PC-9 (cell line): ENCODE measurements around the gene DSC1. TPM values are rescaled to one million over a fixed set of nuclear protein-coding genes. Genes with fewer than 3 reads are reported as not detected.

Experiments
- BruUV-seq: library from RNA; stranded (reverse); fragments of 400-500 nt; replicated peaks from 2 replicates; lab custom pipeline; 2021; lab: Mats Ljungman, UMichigan
- CTCF ChIA-PET: fragments of 300-600 bp; sonication (Branson Sonifier 250); formaldehyde crosslinking; loops from one replicate; lab custom pipeline; 2022; ENCODE audit warnings: antibody characterized with exemption; lab: Charles Lee
- POLR2A ChIA-PET: fragments of 300-600 bp; sonication (Branson Sonifier 250); formaldehyde crosslinking; loops from one replicate; lab custom pipeline; 2022; ENCODE audit warnings: antibody characterized with exemption; ENCODE audit not compliant: unreplicated experiment; lab: Charles Lee
- DNase-seq, 2 experiments: peaks; one replicate each; pipeline versions ENCODE4 v3.0.0 to v3.0.0-alpha.2; 2015 to 2022; ENCODE audit warnings: mixed read lengths in 1 of 2
- H2AFZ ChIP-seq: fragments of 200-600 bp; sonication (generic); 2 replicates; pipeline ENCODE4 v1.8.1; 2017; ENCODE audit warnings: antibody characterized with exemption
- H3F3A ChIP-seq: fragments of 200-600 bp; sonication (generic); 2 replicates; pipeline ENCODE4 v1.8.1; 2017; ENCODE audit warnings: antibody characterized with exemption, mild to moderate bottlenecking, low read depth; ENCODE audit not compliant: insufficient read depth
- H3K27ac ChIP-seq: fragments of 200-600 bp; sonication (generic); 2 replicates; pipeline ENCODE4 v1.6.1; 2016; ENCODE audit warnings: mixed run types
- H3K27me3 ChIP-seq: fragments of 200-600 bp; sonication (generic); 2 replicates; pipeline ENCODE4 v1.6.1; 2016; ENCODE audit warnings: low read depth, mixed run types; ENCODE audit not compliant: insufficient read depth
- H3K36me3 ChIP-seq: fragments of 200-600 bp; sonication (generic); 2 replicates; pipeline ENCODE4 v1.6.1; 2016; ENCODE audit warnings: low read depth, mixed run types
- H3K4me1 ChIP-seq: fragments of 200-600 bp; sonication (generic); replicated peaks from 2 replicates; pipeline ENCODE4 v1.6.1; 2016; ENCODE audit warnings: mixed run types; ENCODE audit not compliant: insufficient read depth
- H3K4me2 ChIP-seq: fragments of 200-600 bp; sonication (generic); 2 replicates; pipeline ENCODE4 v1.6.1; 2017; ENCODE audit warnings: mixed run types
- H3K4me3 ChIP-seq: fragments of 200-600 bp; sonication (generic); 2 replicates; pipeline ENCODE4 v1.6.1; 2016; ENCODE audit warnings: mixed run types
- H3K79me2 ChIP-seq: fragments of 200-600 bp; sonication (generic); 2 replicates; pipeline ENCODE4 v1.6.1; 2017; ENCODE audit warnings: low read depth, mixed run types
- H3K9me2 ChIP-seq: fragments of 200-600 bp; sonication (generic); 2 replicates; pipeline ENCODE4 v1.8.1; 2017; ENCODE audit warnings: mild to moderate bottlenecking; ENCODE audit not compliant: insufficient read depth
- H3K9me3 ChIP-seq: fragments of 200-600 bp; sonication (generic); 2 replicates; pipeline ENCODE4 v1.8.1; 2016; ENCODE audit warnings: low read depth; ENCODE audit not compliant: insufficient read depth
- H4K20me1 ChIP-seq: fragments of 200-600 bp; sonication (generic); 2 replicates; pipeline ENCODE4 v1.8.1; 2017; ENCODE audit not compliant: insufficient read depth
- CTCF ChIP-seq: fragments of 200-600 bp; sonication (generic); conservative IDR thresholded peaks from 2 replicates; pipeline ENCODE4 v1.6.1; 2017; ENCODE audit warnings: mixed run types, antibody characterized with exemption, mild to moderate bottlenecking, moderate library complexity
- EZH2 ChIP-seq: fragments of 200-600 bp; sonication (generic); IDR thresholded peaks from 2 replicates; pipeline ENCODE4 v1.8.0; 2017; ENCODE audit warnings: antibody characterized with exemption, low read depth
- intact Hi-C: fragments of 100-400 bp; cut with micrococcal nuclease; formaldehyde crosslinking; loops from one replicate; pipeline ENCODE4 v1.10.0; 2022; ENCODE audit not compliant: unreplicated experiment
- total RNA-seq: library from RNA; stranded (reverse); gene quantifications from 2 replicates; pipeline ENCODE4 v1.2.3, GENCODE V29; 2021

The DSC1 gene
- total RNA-seq, 1 experiment from 2014 or later, result 0.09 TPM

GRCh38 chr18:31097666-31098065, 65.0 kb downstream of the DSC1 start:
- TF ChIP-seq EZH2 (no peak), CTCF (no peak)
- no TSS peak for BruUV-seq
- Histone ChIP-seq H3K4me1 (peaks cover 26% of the 10 kb centered on the region), H3K4me3 (no peak overlapping the region), H3K36me3 (no peaks in the 10 kb centered on the region), H4K20me1 (no peaks in the 10 kb centered on the region), H3K9me3 (no peaks in the 10 kb centered on the region), H3K9me2 (no peaks in the 10 kb centered on the region), H3K27me3 (no peaks in the 10 kb centered on the region), H3K4me2 (no peak overlapping the region), H3K27ac (no peak overlapping the region), H3F3A (peaks cover 2% of the 10 kb centered on the region; the same call in 1 of the 2 replicates), H2AFZ (no peak overlapping the region), H3K79me2 (0 out of 2 replicates have a peak, but pooled peaks cover 16% of the 10 kb centered on the region)
- no peak for DNase-seq
- ChIA-PET CTCF (no interaction called here), POLR2A (no interaction called here)
- intact Hi-C loops, result no loop called here

- Histone ChIP-seq H3K79me2 (no peaks in the 10 kb centered on the region), H3K4me3 (no peak overlapping the region), H3K9me2 (no peaks in the 10 kb centered on the region), H3K36me3 (no peaks in the 10 kb centered on the region; the same call in 1 of the 2 replicates), H4K20me1 (no peaks in the 10 kb centered on the region), H3K4me1 (peaks cover 4% of the 10 kb centered on the region; the same call in 1 of the 2 replicates), H2AFZ (no peak overlapping the region), H3K9me3 (no peaks in the 10 kb centered on the region), H3K4me2 (no peak overlapping the region), H3K27ac (no peak overlapping the region), H3F3A (no peaks in the 10 kb centered on the region), H3K27me3 (no peaks in the 10 kb centered on the region)
- CTCF ChIA-PET, result no interaction called here
- no peak for TF ChIP-seq CTCF
- TF ChIP-seq EZH2, result no peak
- no TSS peak for BruUV-seq
- no peak for DNase-seq
- intact Hi-C loops, result no loop called here
- POLR2A ChIA-PET, result no interaction called here
Measured at GRCh38 chr18:31093880-31094279, 68.8 kb downstream of the DSC1 start.

- H3K9me3 ChIP-seq, result no peaks in the 10 kb centered on the region
- no peak overlapping the region for H2AFZ ChIP-seq
- BruUV-seq, result no TSS peak
- no peak for DNase-seq
- no peaks in the 10 kb centered on the region for H3F3A ChIP-seq
- no peak overlapping the region for H3K27ac ChIP-seq
- intact Hi-C loops, result no loop called here
- H3K4me2 ChIP-seq, result no peak overlapping the region
- CTCF ChIA-PET, result no interaction called here
- no peaks in the 10 kb centered on the region for H3K9me2 ChIP-seq
- no peak overlapping the region for H3K4me3 ChIP-seq
- TF ChIP-seq EZH2 (no peak), CTCF (no peak)
- H4K20me1 ChIP-seq, result no peaks in the 10 kb centered on the region
- POLR2A ChIA-PET, result no interaction called here
- H3K4me1 ChIP-seq, result no peaks in the 10 kb centered on the region
- no peaks in the 10 kb centered on the region for H3K79me2 ChIP-seq
- H3K27me3 ChIP-seq, result no peaks in the 10 kb centered on the region
- no peaks in the 10 kb centered on the region; the same call in 1 of the 2 replicates for H3K36me3 ChIP-seq
Measured at GRCh38 chr18:31093294-31093693, 69.4 kb downstream of the DSC1 start.
